Mesenchymal stem cell (in vitro differentiated cells and primary cell): ENCODE measurements around the gene POLR3H.

ENCODE experiments used
- DNase-seq: peaks from one replicate; pipeline ENCODE4 v3.0.0-alpha.2; 2013
- H2AFZ ChIP-seq: one replicate; pipeline ENCODE4 v1.6.1; 2013; ENCODE audit warnings: low read depth, mild to moderate bottlenecking, control low read depth, inconsistent platforms, low read length, moderate library complexity
- H2AK5ac ChIP-seq: 2 replicates; pipeline ENCODE4 v1.6.1; 2013; ENCODE audit warnings: low read length, moderate library complexity, mild to moderate bottlenecking, inconsistent platforms; ENCODE audit not compliant: severe bottlenecking
- H2BK120ac ChIP-seq: one replicate; pipeline ENCODE4 v1.6.1; 2013; ENCODE audit warnings: low read depth, mild to moderate bottlenecking, inconsistent platforms, low read length, moderate library complexity
- H2BK12ac ChIP-seq, 2 experiments: one replicate each; pipeline ENCODE4 v1.6.1; 2013; ENCODE audit warnings: inconsistent platforms in 2 of 2, low read length in 2 of 2, mild to moderate bottlenecking in 2 of 2, moderate library complexity in 2 of 2, control low read depth in 1 of 2
- H2BK15ac ChIP-seq: one replicate; pipeline ENCODE4 v1.6.1; 2013; ENCODE audit warnings: mild to moderate bottlenecking, low read depth, inconsistent platforms; ENCODE audit not compliant: poor library complexity, severe bottlenecking
- H2BK5ac ChIP-seq: 2 replicates; pipeline ENCODE4 v1.6.1; 2013; ENCODE audit warnings: low read depth, mild to moderate bottlenecking, low read length, control low read depth, inconsistent platforms; ENCODE audit not compliant: poor library complexity, severe bottlenecking
- H3K14ac ChIP-seq, 2 experiments: one replicate each; pipeline ENCODE4 v1.6.1; 2013; ENCODE audit warnings: inconsistent platforms in 2 of 2, low read length in 2 of 2, control low read depth in 1 of 2, mild to moderate bottlenecking in 1 of 2, moderate library complexity in 1 of 2
- H3K18ac ChIP-seq, 2 experiments: one replicate each; pipeline ENCODE4 v1.6.1; 2013; ENCODE audit warnings: inconsistent platforms in 2 of 2, low read length in 2 of 2, control low read depth in 1 of 2, low read depth in 1 of 2, mild to moderate bottlenecking in 1 of 2
- H3K23ac ChIP-seq, 2 experiments: one replicate each; pipeline ENCODE4 v1.6.1; 2013; ENCODE audit warnings: inconsistent platforms in 2 of 2, low read length in 2 of 2, mild to moderate bottlenecking in 2 of 2, moderate library complexity in 2 of 2, control low read depth in 1 of 2
- H3K27ac ChIP-seq: 2 replicates; pipeline ENCODE4 v1.5.1; 2013; ENCODE audit warnings: mild to moderate bottlenecking, moderate library complexity, low read length, control low read depth, inconsistent platforms; ENCODE audit not compliant: poor library complexity, severe bottlenecking
- H3K27me3 ChIP-seq, 2 experiments: 2 replicates each; pipeline versions ENCODE4 v1.6.1 to v1.7.0; 2013; ENCODE audit warnings: low read length in 2 of 2, mild to moderate bottlenecking in 2 of 2, moderate library complexity in 2 of 2, control low read depth in 1 of 2, inconsistent platforms in 1 of 2; ENCODE audit not compliant: control insufficient read depth in 1 of 2, insufficient read depth in 1 of 2
- H3K36me3 ChIP-seq, 2 experiments: 2 replicates each; pipeline versions ENCODE4 v1.6.1 to v1.7.0; 2013; ENCODE audit warnings: low read length in 2 of 2, control low read depth in 1 of 2, inconsistent platforms in 1 of 2, low read depth in 1 of 2, mild to moderate bottlenecking in 1 of 2; ENCODE audit not compliant: insufficient read depth in 2 of 2, control insufficient read depth in 1 of 2
- H3K4ac ChIP-seq, 2 experiments: one replicate each; pipeline ENCODE4 v1.6.1; 2013; ENCODE audit warnings: inconsistent platforms in 2 of 2, low read length in 2 of 2, mild to moderate bottlenecking in 2 of 2, moderate library complexity in 2 of 2, control low read depth in 1 of 2, low read depth in 1 of 2
- H3K4me1 ChIP-seq: 2 replicates; pipeline ENCODE4 v1.6.1; 2013; ENCODE audit warnings: low read depth, low read length, control low read depth; ENCODE audit not compliant: control insufficient read depth, insufficient read depth
- H3K4me2 ChIP-seq: 2 replicates; pipeline ENCODE4 v1.6.1; 2013; ENCODE audit warnings: low read length, mild to moderate bottlenecking, inconsistent platforms; ENCODE audit not compliant: poor library complexity, severe bottlenecking
- H3K4me3 ChIP-seq, 2 experiments: 2 replicates each; pipeline versions ENCODE4 v1.5.1 to v1.7.0; 2013; ENCODE audit warnings: low read length in 2 of 2, mild to moderate bottlenecking in 2 of 2, control low read depth in 1 of 2, low read depth in 1 of 2; ENCODE audit not compliant: insufficient read depth in 1 of 2
- H3K79me1 ChIP-seq: replicated peaks from 2 replicates; pipeline ENCODE4 v1.6.1; 2013; ENCODE audit warnings: mild to moderate bottlenecking, control low read depth, low read length, inconsistent platforms; ENCODE audit not compliant: poor library complexity, severe bottlenecking
- H3K9ac ChIP-seq: 2 replicates; pipeline ENCODE4 v1.7.0; 2013; ENCODE audit warnings: mild to moderate bottlenecking, low read length, moderate library complexity
- H3K9me3 ChIP-seq: 2 replicates; pipeline ENCODE4 v1.7.0; 2013; ENCODE audit warnings: mild to moderate bottlenecking, low read length; ENCODE audit not compliant: control insufficient read depth
- H4K8ac ChIP-seq: one replicate; pipeline ENCODE4 v1.6.1; 2013; ENCODE audit warnings: inconsistent platforms, mild to moderate bottlenecking, low read length, moderate library complexity
- H4K91ac ChIP-seq: one replicate; pipeline ENCODE4 v1.6.1; 2013; ENCODE audit warnings: mild to moderate bottlenecking, low read length, inconsistent platforms
- WGBS: methylation state at CpG from one replicate; pipeline ENCODE4 v1.1.7; 2013; ENCODE audit warnings: mixed read lengths; 5-methylcytosine and 5-hydroxymethylcytosine counted together

POLR3H gene

GRCh38 chr22:41507330-41508063 lies 36.8 kb downstream of the POLR3H start:
- H2BK120ac ChIP-seq: no peak overlapping the region
- no peak overlapping the region for H2AK5ac ChIP-seq
- no peak overlapping the region for H2BK12ac ChIP-seq
- H3K4ac ChIP-seq: no peak overlapping the region
- no peaks in the 10 kb centered on the region for H3K27me3 ChIP-seq
- no peak overlapping the region for H3K9ac ChIP-seq
- H3K9me3 ChIP-seq: no peaks in the 10 kb centered on the region
- H3K36me3 ChIP-seq: peaks cover 36 to 45% of the 10 kb centered on the region in 2 experiments
- H2AFZ ChIP-seq: no peak overlapping the region
- H2BK5ac ChIP-seq: no peak overlapping the region
- H3K23ac ChIP-seq: no peak overlapping the region
- no peak overlapping the region for H3K4me2 ChIP-seq
- WGBS: 94% methylated on average over 21 of the region's 23 CpGs
- peaks cover 20% of the 10 kb centered on the region for H3K4me1 ChIP-seq
- H3K79me1 ChIP-seq: peaks cover 42% of the 10 kb centered on the region
- H3K4me3 ChIP-seq: no peak overlapping the region
- no peak overlapping the region for H3K18ac ChIP-seq
- H2BK15ac ChIP-seq: no peak overlapping the region
- H4K91ac ChIP-seq: no peak overlapping the region
- H3K27ac ChIP-seq: no peak overlapping the region
- DNase-seq: no peak
- no peak overlapping the region for H3K14ac ChIP-seq
- no peak overlapping the region for H4K8ac ChIP-seq

DNA sequence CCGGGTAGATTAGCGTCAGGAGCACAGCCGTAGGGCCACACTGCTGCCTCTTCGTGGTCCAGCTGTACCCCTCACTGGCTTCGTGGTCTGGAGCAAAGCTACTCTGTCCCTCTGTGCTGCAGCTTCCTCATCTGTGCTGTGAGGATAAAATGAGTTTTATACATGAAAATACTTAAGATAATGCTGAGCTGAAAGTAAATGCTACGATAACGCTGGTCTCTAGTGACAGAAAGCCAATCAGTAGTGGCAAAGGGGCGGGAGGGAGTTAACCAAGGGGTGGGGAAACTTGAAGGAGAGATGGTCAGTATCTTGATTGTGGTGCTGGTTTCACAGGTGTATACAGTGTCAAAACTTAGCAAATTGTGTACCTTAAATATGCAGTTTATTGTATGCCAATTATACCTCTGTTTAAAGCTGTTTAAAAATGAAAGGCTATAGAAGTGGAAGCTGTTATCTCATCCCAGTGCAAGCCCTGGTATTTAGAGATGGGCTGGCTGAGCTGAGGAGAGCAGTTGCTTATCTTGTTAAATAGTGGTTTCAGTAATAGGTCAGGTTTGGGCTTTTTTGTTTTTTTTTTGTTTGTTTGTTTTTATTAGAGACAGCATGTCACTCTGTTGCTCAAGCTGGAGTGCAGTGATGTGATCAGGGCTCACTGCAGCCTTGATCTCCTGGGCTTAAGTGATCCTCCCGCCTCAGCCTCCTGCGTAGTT lies 38.6 kb downstream of the POLR3H start:
- no peak overlapping the region for H2AFZ ChIP-seq
- H3K9ac ChIP-seq: no peak overlapping the region
- H3K4ac ChIP-seq: no peak overlapping the region
- H3K14ac ChIP-seq: no peak overlapping the region
- H2BK120ac ChIP-seq: no peak overlapping the region
- DNase-seq: no peak
- H3K18ac ChIP-seq: no peak overlapping the region
- H2BK5ac ChIP-seq: no peak overlapping the region
- H2BK12ac ChIP-seq: no peak overlapping the region
- no peak overlapping the region for H3K4me3 ChIP-seq
- peaks cover 15% of the 10 kb centered on the region for H3K4me1 ChIP-seq
- H3K9me3 ChIP-seq: no peaks in the 10 kb centered on the region
- H3K79me1 ChIP-seq: peaks cover 49% of the 10 kb centered on the region
- no peak overlapping the region for H4K8ac ChIP-seq
- no peak overlapping the region for H3K27ac ChIP-seq
- H3K23ac ChIP-seq: no peak overlapping the region
- H3K27me3 ChIP-seq: no peaks in the 10 kb centered on the region
- H2BK15ac ChIP-seq: no peak overlapping the region
- H2AK5ac ChIP-seq: no peak overlapping the region
- no peak overlapping the region for H3K4me2 ChIP-seq
- H3K36me3 ChIP-seq: peaks cover 51 to 55% of the 10 kb centered on the region in 2 experiments
- WGBS: 99% methylated on average over 10 of the region's 10 CpGs
- no peak overlapping the region for H4K91ac ChIP-seq

- H3K4me3 ChIP-seq: no peak overlapping the region
- no peaks in the 10 kb centered on the region for H3K27me3 ChIP-seq
- H4K8ac ChIP-seq: no peak overlapping the region
- no peak overlapping the region for H3K9ac ChIP-seq
- H3K9me3 ChIP-seq: no peaks in the 10 kb centered on the region
- no peak for DNase-seq
- no peak overlapping the region for H2BK5ac ChIP-seq
- H2BK15ac ChIP-seq: no peak overlapping the region
- H3K18ac ChIP-seq: no peak overlapping the region
- no peak overlapping the region for H2AFZ ChIP-seq
- no peak overlapping the region for H3K23ac ChIP-seq
- H3K4me1 ChIP-seq: peaks cover 7% of the 10 kb centered on the region
- no peak overlapping the region for H2BK12ac ChIP-seq
- H2BK120ac ChIP-seq: no peak overlapping the region
- H3K14ac ChIP-seq: no peak overlapping the region
- H3K36me3 ChIP-seq: peaks cover 51 to 55% of the 10 kb centered on the region in 2 experiments
- peaks cover 44% of the 10 kb centered on the region for H3K79me1 ChIP-seq
- no peak overlapping the region for H3K27ac ChIP-seq
- no peak overlapping the region for H3K4me2 ChIP-seq
- H3K4ac ChIP-seq: no peak overlapping the region
- no peak overlapping the region for H4K91ac ChIP-seq
- 93% methylated on average over 3 of the region's 4 CpGs for WGBS
- H2AK5ac ChIP-seq: no peak overlapping the region
Measured at GRCh38 chr22:41504816-41505215, 39.5 kb downstream of the POLR3H start.

DNA sequence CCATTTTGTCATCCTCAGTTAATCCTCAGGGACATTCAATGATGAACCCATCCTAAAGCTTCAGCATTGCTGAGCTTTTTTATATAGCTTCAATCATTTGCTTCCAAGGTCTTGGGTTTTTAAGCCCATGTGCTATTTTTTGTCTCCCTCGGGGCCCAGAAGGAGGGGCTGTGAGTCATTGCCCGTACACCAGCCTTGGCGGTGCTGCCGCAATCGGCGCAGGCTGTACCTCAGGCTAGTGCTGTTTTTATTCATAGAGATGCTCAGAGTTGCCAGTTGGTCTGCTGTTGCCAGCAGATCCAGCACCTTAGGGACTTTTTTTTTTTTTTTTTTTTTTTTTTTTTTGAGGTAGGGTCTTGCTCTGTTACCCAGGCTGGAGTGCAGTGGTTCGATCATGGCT lies 39.9 kb downstream of the POLR3H start:
- Histone ChIP-seq H3K4ac (no peak overlapping the region), H3K18ac (no peak overlapping the region), H3K9ac (peak overlapping the region; percentile 55), H3K14ac (no peak overlapping the region), H4K8ac (no peak overlapping the region), H2BK5ac (no peak overlapping the region), H3K27me3 (no peaks in the 10 kb centered on the region), H3K4me1 (peaks cover 8% of the 10 kb centered on the region), H3K36me3 (peaks cover 54 to 59% of the 10 kb centered on the region in 2 experiments), H2AFZ (no peak overlapping the region), H3K23ac (no peak overlapping the region), H3K27ac (no peak overlapping the region), H4K91ac (no peak overlapping the region), H2BK120ac (no peak overlapping the region), H2AK5ac (no peak overlapping the region), H2BK15ac (no peak overlapping the region), H3K4me3 (no peak overlapping the region), H2BK12ac (no peak overlapping the region), H3K4me2 (no peak overlapping the region), H3K79me1 (peaks cover 48% of the 10 kb centered on the region), H3K9me3 (no peaks in the 10 kb centered on the region)
- 87% methylated on average over 6 of the region's 7 CpGs for WGBS
- no peak for DNase-seq
